Sigmoid colon (tissue), 7 donors: ENCODE data around the gene SP3. TPM values are rescaled to one million over a fixed set of nuclear protein-coding genes. Genes with fewer than 3 reads are reported as not detected.
A peak's percentile ranks its signal among the peaks of the same experiment; 100 is the strongest.
"Not testable (repeated sequence)": the region's sequence is repeated elsewhere in the genome, so short reads cannot be mapped to it uniquely, and the experiment has no call there.

Source experiments
- DNase-seq: peaks from one replicate; pipeline ENCODE4 v3.0.0-alpha.2; 2019
- H3K27ac ChIP-seq, 4 donors: fragments of 200-600 bp; sonication (generic); one replicate each; pipeline ENCODE4 v1.5.1; 2016 to 2019; ENCODE audit warnings: mild to moderate bottlenecking in 1 of 4
- H3K27me3 ChIP-seq, 3 donors: fragments of 200-600 bp; sonication (generic); one replicate each; pipeline ENCODE4 v1.5.1; 2019; ENCODE audit warnings: mild to moderate bottlenecking in 1 of 3
- H3K36me3 ChIP-seq, 4 donors: fragments of 200-600 bp; sonication (generic); one replicate each; pipeline ENCODE4 v1.5.1; 2016 to 2019
- H3K4me1 ChIP-seq, 4 donors: fragments of 200-600 bp; sonication (generic); one replicate each; pipeline ENCODE4 v1.5.1; 2017 to 2019
- H3K4me3 ChIP-seq, 4 donors: fragments of 200-600 bp; sonication (generic); one replicate each; pipeline ENCODE4 v1.5.1; 2017 to 2019; ENCODE audit warnings: mild to moderate bottlenecking in 2 of 4, moderate library complexity in 1 of 4
- H3K9me3 ChIP-seq, 4 donors: fragments of 200-600 bp in 3 of 4; sonication (generic) in 3 of 4; one replicate each; pipeline versions ENCODE4 v1.5.1 to v1.6.1; 2013 to 2019
- EP300 ChIP-seq, 4 donors: sonication (generic); formaldehyde crosslinking; IDR thresholded peaks; one replicate each; pipeline ENCODE4 v1.6.1; 2017; ENCODE audit warnings: antibody characterized with exemption in 4 of 4
- POLR2A ChIP-seq, 2 donors: fragments of 450-650 bp; IDR thresholded peaks; one replicate each; pipeline ENCODE4 v1.6.1; 2016; ENCODE audit warnings: antibody characterized with exemption in 2 of 2, mild to moderate bottlenecking in 2 of 2, moderate library complexity in 2 of 2
- POLR2AphosphoS5 ChIP-seq, 4 donors: sonication (generic); formaldehyde crosslinking; IDR thresholded peaks; one replicate each; pipeline ENCODE4 v1.6.1; 2017; ENCODE audit warnings: antibody characterized with exemption in 4 of 4
- WGBS, 2 donors: extraction: QIAGEN DNeasy Blood & Tissue Kit; methylation state at CpG; one replicate each; pipeline ENCODE4 v1.1.7; 2013; 5-methylcytosine and 5-hydroxymethylcytosine counted together
- intact Hi-C: fragments of 100-400 bp; cut with DNase I; formaldehyde crosslinking; loops from one replicate; pipeline ENCODE4 v1.15.1; 2023
- polyA plus RNA-seq, 3 donors: library from polyadenylated mRNA; stranded (reverse); fragments of 200-250 nt; gene quantifications; one replicate each; pipeline ENCODE4 v1.2.3, GENCODE V29; 2013
- total RNA-seq, 4 donors: library from RNA; depleted of rRNA; stranded (reverse); fragments of >200 nt; gene quantifications; one replicate each; pipeline ENCODE4 v1.1.0, GENCODE V29; 2016
- TF ChIP-seq, protein P1 (sequence below), 4 experiments: fragments of 450-650 bp in 3 of 4; fragments of 200-600 bp in 1 of 4; IDR thresholded peaks; one replicate each; pipeline ENCODE4 v1.5.1; 2016 to 2019; ENCODE audit warnings: antibody characterized with exemption in 4 of 4, mild to moderate bottlenecking in 3 of 4, moderate library complexity in 2 of 4
- donor health status: healthy with polysubstance abuse.
- donor health status: Bipolar disorder and iron deficiency.
- donor health status: healthy.

The SP3 gene
- total and polyA plus RNA-seq, 7 donors, result 24.6 to 120 (median 67.9) TPM

DNA sequence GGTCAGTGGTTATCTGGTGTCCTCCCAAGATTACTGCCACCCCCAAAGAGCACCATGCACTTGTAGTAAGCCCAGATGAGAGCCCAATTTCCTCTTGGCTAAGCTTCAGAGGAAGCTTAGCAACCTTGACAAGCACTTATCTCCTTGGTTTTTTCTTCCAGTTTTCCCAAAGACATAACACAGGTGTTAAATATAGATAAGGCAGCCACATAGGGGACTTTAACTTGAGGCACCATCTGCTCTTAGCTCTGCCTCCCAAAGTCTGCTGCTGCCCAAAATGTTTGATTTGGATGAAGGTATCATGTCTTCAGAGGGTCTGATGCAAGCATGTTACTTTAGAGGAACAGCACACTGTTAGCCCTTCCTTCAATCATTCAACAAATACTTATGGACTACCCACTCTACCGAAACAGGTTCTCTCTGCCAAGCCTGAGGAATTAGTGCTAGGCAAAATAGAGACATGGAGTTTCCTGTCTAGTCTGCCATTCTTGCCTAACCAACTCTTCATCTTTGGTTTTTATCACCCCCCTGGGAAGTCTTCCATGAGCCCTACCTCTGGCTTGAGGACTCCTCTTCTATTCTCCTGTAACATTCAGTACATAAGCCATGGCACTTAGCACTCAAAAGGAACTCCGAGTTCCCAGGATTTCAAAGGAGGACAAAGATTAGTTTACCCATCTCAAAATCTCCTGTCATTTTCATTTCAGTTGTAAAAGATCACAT lies 73.7 kb downstream of the SP3 start:
- TF ChIP-seq, protein P1, sequence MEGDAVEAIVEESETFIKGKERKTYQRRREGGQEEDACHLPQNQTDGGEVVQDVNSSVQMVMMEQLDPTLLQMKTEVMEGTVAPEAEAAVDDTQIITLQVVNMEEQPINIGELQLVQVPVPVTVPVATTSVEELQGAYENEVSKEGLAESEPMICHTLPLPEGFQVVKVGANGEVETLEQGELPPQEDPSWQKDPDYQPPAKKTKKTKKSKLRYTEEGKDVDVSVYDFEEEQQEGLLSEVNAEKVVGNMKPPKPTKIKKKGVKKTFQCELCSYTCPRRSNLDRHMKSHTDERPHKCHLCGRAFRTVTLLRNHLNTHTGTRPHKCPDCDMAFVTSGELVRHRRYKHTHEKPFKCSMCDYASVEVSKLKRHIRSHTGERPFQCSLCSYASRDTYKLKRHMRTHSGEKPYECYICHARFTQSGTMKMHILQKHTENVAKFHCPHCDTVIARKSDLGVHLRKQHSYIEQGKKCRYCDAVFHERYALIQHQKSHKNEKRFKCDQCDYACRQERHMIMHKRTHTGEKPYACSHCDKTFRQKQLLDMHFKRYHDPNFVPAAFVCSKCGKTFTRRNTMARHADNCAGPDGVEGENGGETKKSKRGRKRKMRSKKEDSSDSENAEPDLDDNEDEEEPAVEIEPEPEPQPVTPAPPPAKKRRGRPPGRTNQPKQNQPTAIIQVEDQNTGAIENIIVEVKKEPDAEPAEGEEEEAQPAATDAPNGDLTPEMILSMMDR (IDR thresholded peaks at IDR 0.05), result no peak
- TF ChIP-seq POLR2AphosphoS5 (IDR thresholded peaks at IDR 0.05) (no peak), POLR2A (IDR thresholded peaks at IDR 0.05) (no peak)
- intact Hi-C loops, result no loop called here
- no peak overlapping the region for H3K27ac ChIP-seq
- WGBS, 2 donors, result 92% methylated on average over 2 of the region's 2 CpGs
- peaks cover 0 to 4% (median 0%) of the 10 kb centered on the region in 3 donors for H3K27me3 ChIP-seq
- no peaks in the 10 kb centered on the region for H3K4me1 ChIP-seq
- H3K4me3 ChIP-seq, result no peak overlapping the region
- peaks cover 0 to 3% (median 0%) of the 10 kb centered on the region in 4 donors for H3K9me3 ChIP-seq
- no peak for DNase-seq
- H3K36me3 ChIP-seq, result no peaks in the 10 kb centered on the region

GRCh38 chr2:173889464-173889863 lies 75.7 kb downstream of the SP3 start:
- intact Hi-C loops, H3K4me3 ChIP-seq, DNase-seq, H3K27ac ChIP-seq, H3K9me3 ChIP-seq, H3K4me1 ChIP-seq, H3K36me3 ChIP-seq, H3K27me3 ChIP-seq: not testable (repeated sequence)
- 91 to 99% methylated on average over 1 of the region's 1 CpG for WGBS, 2 donors

DNA sequence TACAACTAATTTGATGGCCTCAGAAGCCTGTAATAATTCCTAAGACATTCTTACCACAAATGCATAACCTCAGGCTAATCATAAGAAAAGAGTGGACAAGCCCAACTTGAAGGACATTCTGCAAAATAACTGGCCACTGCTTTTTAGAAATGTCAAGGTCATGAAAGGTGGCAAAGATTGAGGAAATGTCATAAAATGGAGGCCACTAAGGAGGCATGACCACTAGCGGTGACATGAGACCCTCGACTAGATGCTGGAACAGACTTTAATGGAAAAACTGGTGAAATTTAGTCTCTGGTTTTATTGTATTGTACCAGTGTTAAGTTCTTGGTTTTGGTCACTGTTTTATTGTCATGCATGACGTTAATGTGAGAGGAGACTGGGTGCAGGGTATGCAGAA lies 78.6 kb downstream of the SP3 start:
- WGBS, 2 donors, result 86 to 92% methylated on average over 3 of the region's 3 CpGs
- Histone ChIP-seq H3K27me3 (peaks cover 0 to 4% (median 0%) of the 10 kb centered on the region in 3 donors), H3K27ac (no peak overlapping the region), H3K4me3 (no peak overlapping the region), H3K9me3 (peaks cover 0 to 3% (median 0%) of the 10 kb centered on the region in 4 donors), H3K4me1 (no peaks in the 10 kb centered on the region), H3K36me3 (no peaks in the 10 kb centered on the region)
- intact Hi-C loops, result no loop called here
- TF ChIP-seq, protein P1 (IDR thresholded peaks at IDR 0.05), result no peak
- TF ChIP-seq POLR2AphosphoS5 (IDR thresholded peaks at IDR 0.05), result no peak
- TF ChIP-seq POLR2A (IDR thresholded peaks at IDR 0.05), result no peak
- no peak for TF ChIP-seq EP300 (IDR thresholded peaks at IDR 0.05)
- no peak for DNase-seq

DNA sequence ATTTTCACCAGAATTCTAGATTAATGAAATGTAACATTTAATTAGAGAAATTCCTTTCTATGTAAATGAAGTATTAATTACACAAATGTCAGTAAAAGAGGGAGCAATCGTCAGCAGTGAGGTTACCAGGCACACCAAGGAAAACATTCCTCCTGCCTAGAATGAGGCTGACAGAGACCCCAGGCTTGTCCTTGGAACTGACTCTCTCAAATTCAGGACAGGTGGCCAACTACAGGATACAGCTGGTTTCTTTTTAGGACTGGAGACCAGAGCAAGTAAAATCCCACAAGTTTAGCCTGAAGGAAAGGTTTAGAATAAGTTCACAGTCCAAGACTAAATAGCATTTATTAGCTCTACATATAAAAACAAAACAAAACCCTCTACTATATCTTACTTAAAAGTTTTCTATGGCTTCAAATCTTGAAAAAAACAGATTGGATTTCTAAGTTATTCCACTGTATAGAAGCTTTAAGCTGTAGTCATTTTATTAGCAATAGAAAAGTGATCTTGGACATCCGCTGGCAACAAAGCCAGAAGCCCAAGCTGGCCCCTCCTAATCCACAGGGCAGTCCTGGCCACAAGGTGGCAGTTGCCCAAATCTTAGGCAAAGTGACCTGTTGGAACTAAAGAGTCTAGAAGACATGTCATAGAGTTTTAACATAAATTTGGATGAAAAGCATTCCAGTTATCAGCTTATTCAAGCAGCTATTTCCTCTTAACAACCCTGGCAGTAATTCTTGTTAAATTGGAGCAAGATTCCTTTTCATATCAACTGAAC lies 81.0 kb downstream of the SP3 start:
- Histone ChIP-seq H3K9me3 (peaks cover 0 to 1% (median 0%) of the 10 kb centered on the region in 4 donors), H3K27me3 (peaks cover 0 to 1% (median 0%) of the 10 kb centered on the region in 3 donors), H3K4me1 (no peaks in the 10 kb centered on the region), H3K36me3 (no peaks in the 10 kb centered on the region), H3K4me3 (no peak overlapping the region), H3K27ac (no peak overlapping the region)
- TF ChIP-seq, protein P1 (IDR thresholded peaks at IDR 0.05), result peak in 3 of 4 experiments; percentile 11 to 57 (median 32)
- TF ChIP-seq EP300 (IDR thresholded peaks at IDR 0.05) (no peak), POLR2A (IDR thresholded peaks at IDR 0.05) (no peak), POLR2AphosphoS5 (IDR thresholded peaks at IDR 0.05) (no peak)
- 75 to 83% methylated on average over 2 of the region's 2 CpGs for WGBS, 2 donors
- intact Hi-C loops, result loop anchor here (2.0 kb wide), 2 partner anchors 157 to 457 kb away; no protein-coding TSS in a partner anchor
- DNase-seq, result peak; percentile 70

DNA sequence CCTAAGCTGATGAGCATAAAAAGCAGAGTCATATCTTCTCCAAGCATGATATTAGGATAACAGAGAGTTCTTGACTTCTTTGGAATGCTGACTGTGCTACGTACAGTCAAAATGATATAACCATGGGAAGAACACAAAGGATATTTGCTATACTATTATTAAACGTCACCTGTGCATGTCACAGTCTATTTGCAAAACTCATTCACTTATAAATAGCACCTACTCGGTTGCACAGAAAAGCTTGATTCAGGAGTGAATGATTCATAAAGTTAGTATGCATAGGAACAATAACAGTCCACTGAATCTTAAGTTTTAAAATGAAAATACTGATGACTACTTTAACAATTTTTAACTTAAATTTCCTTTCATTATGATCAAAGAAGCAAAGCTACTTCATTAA lies 83.3 kb downstream of the SP3 start:
- WGBS, 2 donors, result 78 to 83% methylated on average over 3 of the region's 3 CpGs
- H3K27me3 ChIP-seq, result no peaks in the 10 kb centered on the region
- no peak overlapping the region for H3K27ac ChIP-seq
- no peaks in the 10 kb centered on the region for H3K4me1 ChIP-seq
- intact Hi-C loops, result no loop called here
- DNase-seq, result no peak
- TF ChIP-seq EP300 (IDR thresholded peaks at IDR 0.05), result no peak
- TF ChIP-seq POLR2AphosphoS5 (IDR thresholded peaks at IDR 0.05), result no peak
- TF ChIP-seq POLR2A (IDR thresholded peaks at IDR 0.05), result no peak
- TF ChIP-seq, protein P1 (IDR thresholded peaks at IDR 0.05), result no peak
- no peaks in the 10 kb centered on the region for H3K9me3 ChIP-seq
- H3K36me3 ChIP-seq, result no peaks in the 10 kb centered on the region
- no peak overlapping the region for H3K4me3 ChIP-seq
